22Rv1 (cell line): ENCODE results near the gene BCAS1.

Experiments
- H3K27ac ChIP-seq: fragments of 450-650 bp; 2 replicates; pipeline ENCODE4 v1.5.1; 2017
- CTCF ChIP-seq: fragments of 450-650 bp; IDR thresholded peaks from 2 replicates; pipeline ENCODE4 v1.5.1; 2017; ENCODE audit warnings: mild to moderate bottlenecking
- ZFX ChIP-seq: fragments of 450-650 bp; IDR thresholded peaks from 2 replicates; pipeline ENCODE4 v1.6.1; 2017; ENCODE audit warnings: antibody characterized with exemption, borderline replicate concordance

The BCAS1 gene

DNA sequence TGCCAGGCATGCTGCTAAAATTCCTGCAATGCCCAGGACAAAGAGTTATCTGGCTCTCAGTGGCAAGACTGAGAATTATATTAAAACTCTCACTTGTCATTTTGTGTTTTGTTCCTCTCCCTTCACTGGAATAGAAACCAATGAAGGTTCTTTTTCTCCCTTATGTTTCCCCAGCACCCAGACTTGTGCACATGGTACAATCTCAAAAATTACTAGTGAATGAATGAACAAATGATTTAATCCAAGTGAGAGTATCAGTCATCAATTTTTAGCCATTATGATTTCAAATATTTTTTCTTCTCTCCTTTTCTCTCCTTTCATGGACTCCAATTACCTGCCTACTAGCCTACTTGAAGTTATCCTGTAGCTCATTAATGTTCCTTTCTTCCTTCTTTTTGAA is 70.1 kb downstream of the BCAS1 start:
- no peak overlapping the region for H3K27ac ChIP-seq
- no peak for TF ChIP-seq ZFX

GRCh38 chr20:53999077-53999476 is 71.3 kb downstream of the BCAS1 start:
- H3K27ac ChIP-seq, result no peak overlapping the region
- TF ChIP-seq ZFX, result no peak
- no peak for TF ChIP-seq CTCF

GRCh38 chr20:53996584-53997486 is 73.6 kb downstream of the BCAS1 start:
- TF ChIP-seq ZFX, result no peak
- no peak for TF ChIP-seq CTCF
- H3K27ac ChIP-seq, result no peak overlapping the region

GRCh38 chr20:53995949-53996348 is 74.4 kb downstream of the BCAS1 start:
- H3K27ac ChIP-seq, result no peak overlapping the region
- TF ChIP-seq ZFX (no peak), CTCF (no peak)

DNA sequence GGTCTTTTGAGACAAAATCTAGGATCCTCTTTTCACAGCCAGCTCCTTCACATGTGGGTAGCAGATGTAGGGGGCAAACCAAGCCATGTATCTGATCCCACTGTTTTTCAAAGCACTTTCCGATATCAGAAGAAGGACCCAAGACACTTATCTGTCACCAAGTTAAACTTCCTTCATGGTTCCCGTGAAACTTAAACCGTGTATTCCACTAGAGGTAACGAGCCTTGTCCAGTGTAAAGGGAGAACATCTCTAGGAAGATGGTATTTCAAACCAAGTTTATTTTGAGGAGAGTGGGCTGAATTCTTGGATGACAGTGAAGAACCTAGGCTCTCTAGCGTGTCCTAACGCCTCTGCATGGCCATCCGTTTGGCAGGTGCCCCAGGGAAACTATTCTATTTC is 76.3 kb downstream of the BCAS1 start:
- no peak overlapping the region for H3K27ac ChIP-seq
- TF ChIP-seq ZFX (no peak), CTCF (no peak)

DNA sequence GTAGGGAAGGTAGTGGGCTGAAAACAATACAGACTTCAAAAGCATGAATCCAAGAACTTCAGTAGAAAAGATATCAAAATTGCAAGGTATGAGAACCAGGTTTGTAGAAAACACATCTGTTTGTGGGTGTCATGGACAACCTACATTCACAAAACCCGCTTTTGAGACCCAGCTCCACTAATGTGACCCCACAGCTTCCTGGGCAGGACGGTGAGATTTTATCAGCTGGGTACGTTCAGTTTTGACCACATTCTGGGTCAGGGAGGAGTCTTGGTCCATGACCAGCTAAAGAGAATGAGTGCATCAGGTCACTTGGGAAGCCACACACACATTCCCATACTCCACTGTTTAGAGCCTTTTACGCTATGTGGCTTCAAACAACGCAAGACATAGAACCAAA is 77.1 kb downstream of the BCAS1 start:
- no peak overlapping the region for H3K27ac ChIP-seq
- TF ChIP-seq ZFX (no peak), CTCF (no peak)

- TF ChIP-seq CTCF (no peak), ZFX (no peak)
- H3K27ac ChIP-seq, result no peak overlapping the region
Measured at GRCh38 chr20:53990768-53991450, 79.5 kb downstream of the BCAS1 start.
